GM12878 (cell line): ENCODE data around the gene ASCC1. TPM values are rescaled to one million over a fixed set of nuclear protein-coding genes. Genes with fewer than 3 reads are reported as not detected.

Source experiments
- BMI1 ChIP-seq: fragments of 450-650 bp; IDR thresholded peaks from 2 replicates; pipeline ENCODE4 v1.6.1; 2016; ENCODE audit warnings: mild to moderate bottlenecking, moderate library complexity, borderline replicate concordance
- CREM ChIP-seq: IDR thresholded peaks from 2 replicates; pipeline ENCODE4 v1.6.1; 2014; ENCODE audit warnings: antibody characterized with exemption, low read depth
- POU2F2 ChIP-seq: IDR thresholded peaks from 3 replicates; pipeline ENCODE4 v1.6.1; 2011; ENCODE audit warnings: low read depth, mild to moderate bottlenecking, low read length, borderline replicate concordance
- RFX5 ChIP-seq: IDR thresholded peaks from 2 replicates; pipeline ENCODE4 v1.6.1; 2011; ENCODE audit warnings: low read depth, low read length, improper control_type of control experiment
- SMC3 ChIP-seq: IDR thresholded peaks from 2 replicates; pipeline ENCODE4 v1.6.1; 2011; ENCODE audit warnings: low read length, improper control_type of control experiment, borderline replicate concordance
- ZNF274 ChIP-seq: IDR thresholded peaks from one replicate; pipeline ENCODE4 v1.8.0; 2011; ENCODE audit not compliant: insufficient read length, insufficient read depth
- polyA plus RNA-seq, 11 experiments: library from polyadenylated mRNA; depleted of rRNA in 4 of 11; unstranded in 6 of 11; stranded (reverse) in 5 of 11; fragments of >200 nt; fragmentation: Nextera tagmentation in 4 of 11; fragmentation: Illumina TruSeq in 1 of 11; extraction: Ambion mirVana in 4 of 11; extraction: Trizol in 1 of 11; gene quantifications; 1 replicate in 1 of 11; 2 replicates in 10 of 11; pipeline versions ENCODE4 v1.2.1 to v1.2.3, GENCODE V29; 2011 to 2016; ENCODE audit warnings: inconsistent platforms in 2 of 11, missing spikeins in 2 of 11, low read depth in 1 of 11
- total RNA-seq, 4 experiments: library from RNA; depleted of rRNA in 3 of 4; stranded (reverse); fragments of >200 nt in 3 of 4; fragmentation: Illumina TruSeq in 1 of 4; extraction: Trizol in 1 of 4; gene quantifications; 2 replicates each; pipeline versions ENCODE4 v1.2.1 to v1.2.3, GENCODE V29; 2013 to 2021
- TF ChIP-seq, protein P1 (sequence below): fragments of 450-650 bp; IDR thresholded peaks from 2 replicates; pipeline ENCODE4 v1.6.1; 2017; ENCODE audit warnings: low read depth, mild to moderate bottlenecking, moderate library complexity
- TF ChIP-seq, protein P2 (sequence below): IDR thresholded peaks from 2 replicates; pipeline ENCODE4 v1.6.1; 2011; ENCODE audit warnings: low read depth, low read length, improper control_type of control experiment, borderline replicate concordance
- TF ChIP-seq, protein P3 (sequence below): fragments of 150-350 bp; IDR thresholded peaks from 2 replicates; pipeline ENCODE4 v1.6.1; 2016; ENCODE audit warnings: low read depth, low read length
- TF ChIP-seq, protein P4 (sequence below): IDR thresholded peaks from 2 replicates; pipeline ENCODE4 v1.6.1; 2012; ENCODE audit warnings: mild to moderate bottlenecking, low read depth, low read length

ASCC1 gene
- total and polyA plus RNA-seq, 10 of the 15 experiments (the other 5 are each of a cell fraction or from before 2014, with no cell fraction given) = 23.3 to 80.6 (median 42.8) TPM

DNA sequence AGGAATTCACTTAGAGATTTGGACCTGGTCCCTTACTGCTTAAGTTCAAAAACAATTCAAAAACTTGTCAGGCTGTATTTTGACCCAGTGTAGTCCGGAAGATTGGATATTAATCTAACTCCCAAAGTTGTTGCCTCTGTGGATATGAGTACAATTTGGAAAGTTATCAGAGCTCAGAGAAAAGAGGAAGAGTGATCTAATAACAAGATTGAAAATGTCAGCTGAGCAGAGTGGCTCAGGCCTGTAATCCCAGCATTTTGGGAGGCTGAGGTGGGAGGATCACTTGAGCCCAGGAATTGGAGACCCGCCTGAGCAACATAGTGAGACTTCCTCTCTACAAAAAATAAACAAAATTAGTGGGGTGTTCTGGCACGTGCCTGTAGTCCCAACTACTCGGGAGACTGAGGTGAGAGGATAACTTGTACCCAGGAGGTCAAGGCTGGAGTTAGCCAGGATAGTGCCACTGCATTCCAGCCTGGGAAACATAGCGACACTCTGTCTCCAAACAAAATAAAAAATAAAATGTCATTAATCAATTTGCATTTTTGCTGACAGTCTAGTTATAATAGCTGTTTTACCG, 3.2 kb upstream of the ASCC1 start (continued):
- TF ChIP-seq, protein P1, sequence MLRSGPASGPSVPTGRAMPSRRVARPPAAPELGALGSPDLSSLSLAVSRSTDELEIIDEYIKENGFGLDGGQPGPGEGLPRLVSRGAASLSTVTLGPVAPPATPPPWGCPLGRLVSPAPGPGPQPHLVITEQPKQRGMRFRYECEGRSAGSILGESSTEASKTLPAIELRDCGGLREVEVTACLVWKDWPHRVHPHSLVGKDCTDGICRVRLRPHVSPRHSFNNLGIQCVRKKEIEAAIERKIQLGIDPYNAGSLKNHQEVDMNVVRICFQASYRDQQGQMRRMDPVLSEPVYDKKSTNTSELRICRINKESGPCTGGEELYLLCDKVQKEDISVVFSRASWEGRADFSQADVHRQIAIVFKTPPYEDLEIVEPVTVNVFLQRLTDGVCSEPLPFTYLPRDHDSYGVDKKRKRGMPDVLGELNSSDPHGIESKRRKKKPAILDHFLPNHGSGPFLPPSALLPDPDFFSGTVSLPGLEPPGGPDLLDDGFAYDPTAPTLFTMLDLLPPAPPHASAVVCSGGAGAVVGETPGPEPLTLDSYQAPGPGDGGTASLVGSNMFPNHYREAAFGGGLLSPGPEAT = peak; percentile 57; the same call in 1 of the 2 replicates
- TF ChIP-seq, protein P2, sequence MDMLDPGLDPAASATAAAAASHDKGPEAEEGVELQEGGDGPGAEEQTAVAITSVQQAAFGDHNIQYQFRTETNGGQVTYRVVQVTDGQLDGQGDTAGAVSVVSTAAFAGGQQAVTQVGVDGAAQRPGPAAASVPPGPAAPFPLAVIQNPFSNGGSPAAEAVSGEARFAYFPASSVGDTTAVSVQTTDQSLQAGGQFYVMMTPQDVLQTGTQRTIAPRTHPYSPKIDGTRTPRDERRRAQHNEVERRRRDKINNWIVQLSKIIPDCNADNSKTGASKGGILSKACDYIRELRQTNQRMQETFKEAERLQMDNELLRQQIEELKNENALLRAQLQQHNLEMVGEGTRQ = no peak
- TF ChIP-seq RFX5 = no peak
- TF ChIP-seq, protein P3, sequence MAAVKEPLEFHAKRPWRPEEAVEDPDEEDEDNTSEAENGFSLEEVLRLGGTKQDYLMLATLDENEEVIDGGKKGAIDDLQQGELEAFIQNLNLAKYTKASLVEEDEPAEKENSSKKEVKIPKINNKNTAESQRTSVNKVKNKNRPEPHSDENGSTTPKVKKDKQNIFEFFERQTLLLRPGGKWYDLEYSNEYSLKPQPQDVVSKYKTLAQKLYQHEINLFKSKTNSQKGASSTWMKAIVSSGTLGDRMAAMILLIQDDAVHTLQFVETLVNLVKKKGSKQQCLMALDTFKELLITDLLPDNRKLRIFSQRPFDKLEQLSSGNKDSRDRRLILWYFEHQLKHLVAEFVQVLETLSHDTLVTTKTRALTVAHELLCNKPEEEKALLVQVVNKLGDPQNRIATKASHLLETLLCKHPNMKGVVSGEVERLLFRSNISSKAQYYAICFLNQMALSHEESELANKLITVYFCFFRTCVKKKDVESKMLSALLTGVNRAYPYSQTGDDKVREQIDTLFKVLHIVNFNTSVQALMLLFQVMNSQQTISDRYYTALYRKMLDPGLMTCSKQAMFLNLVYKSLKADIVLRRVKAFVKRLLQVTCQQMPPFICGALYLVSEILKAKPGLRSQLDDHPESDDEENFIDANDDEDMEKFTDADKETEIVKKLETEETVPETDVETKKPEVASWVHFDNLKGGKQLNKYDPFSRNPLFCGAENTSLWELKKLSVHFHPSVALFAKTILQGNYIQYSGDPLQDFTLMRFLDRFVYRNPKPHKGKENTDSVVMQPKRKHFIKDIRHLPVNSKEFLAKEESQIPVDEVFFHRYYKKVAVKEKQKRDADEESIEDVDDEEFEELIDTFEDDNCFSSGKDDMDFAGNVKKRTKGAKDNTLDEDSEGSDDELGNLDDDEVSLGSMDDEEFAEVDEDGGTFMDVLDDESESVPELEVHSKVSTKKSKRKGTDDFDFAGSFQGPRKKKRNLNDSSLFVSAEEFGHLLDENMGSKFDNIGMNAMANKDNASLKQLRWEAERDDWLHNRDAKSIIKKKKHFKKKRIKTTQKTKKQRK = no peak
- no peak for TF ChIP-seq CREM
- no peak for TF ChIP-seq POU2F2
- TF ChIP-seq, protein P4, sequence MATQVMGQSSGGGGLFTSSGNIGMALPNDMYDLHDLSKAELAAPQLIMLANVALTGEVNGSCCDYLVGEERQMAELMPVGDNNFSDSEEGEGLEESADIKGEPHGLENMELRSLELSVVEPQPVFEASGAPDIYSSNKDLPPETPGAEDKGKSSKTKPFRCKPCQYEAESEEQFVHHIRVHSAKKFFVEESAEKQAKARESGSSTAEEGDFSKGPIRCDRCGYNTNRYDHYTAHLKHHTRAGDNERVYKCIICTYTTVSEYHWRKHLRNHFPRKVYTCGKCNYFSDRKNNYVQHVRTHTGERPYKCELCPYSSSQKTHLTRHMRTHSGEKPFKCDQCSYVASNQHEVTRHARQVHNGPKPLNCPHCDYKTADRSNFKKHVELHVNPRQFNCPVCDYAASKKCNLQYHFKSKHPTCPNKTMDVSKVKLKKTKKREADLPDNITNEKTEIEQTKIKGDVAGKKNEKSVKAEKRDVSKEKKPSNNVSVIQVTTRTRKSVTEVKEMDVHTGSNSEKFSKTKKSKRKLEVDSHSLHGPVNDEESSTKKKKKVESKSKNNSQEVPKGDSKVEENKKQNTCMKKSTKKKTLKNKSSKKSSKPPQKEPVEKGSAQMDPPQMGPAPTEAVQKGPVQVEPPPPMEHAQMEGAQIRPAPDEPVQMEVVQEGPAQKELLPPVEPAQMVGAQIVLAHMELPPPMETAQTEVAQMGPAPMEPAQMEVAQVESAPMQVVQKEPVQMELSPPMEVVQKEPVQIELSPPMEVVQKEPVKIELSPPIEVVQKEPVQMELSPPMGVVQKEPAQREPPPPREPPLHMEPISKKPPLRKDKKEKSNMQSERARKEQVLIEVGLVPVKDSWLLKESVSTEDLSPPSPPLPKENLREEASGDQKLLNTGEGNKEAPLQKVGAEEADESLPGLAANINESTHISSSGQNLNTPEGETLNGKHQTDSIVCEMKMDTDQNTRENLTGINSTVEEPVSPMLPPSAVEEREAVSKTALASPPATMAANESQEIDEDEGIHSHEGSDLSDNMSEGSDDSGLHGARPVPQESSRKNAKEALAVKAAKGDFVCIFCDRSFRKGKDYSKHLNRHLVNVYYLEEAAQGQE = no peak
- no peak for TF ChIP-seq SMC3
- no peak for TF ChIP-seq BMI1
- TF ChIP-seq ZNF274 = no peak
